Epithelial cell of esophagus (primary cell): ENCODE measurements around the gene RETREG2.
"Not testable (repeated sequence)": the region's sequence is repeated elsewhere in the genome, so short reads cannot be mapped to it uniquely, and the experiment has no call there.

Source experiments
- DNase-seq: peaks from one replicate; pipeline ENCODE4 v3.0.0; 2010; ENCODE audit warnings: low read depth
- H3K4me3 ChIP-seq: 2 replicates; pipeline ENCODE4 v1.5.1; 2011; ENCODE audit warnings: mild to moderate bottlenecking, low read length, control low read depth
- TF ChIP-seq, protein P1 (sequence below): IDR thresholded peaks from 2 replicates; pipeline ENCODE4 v1.5.1; 2011; ENCODE audit warnings: low read depth, mild to moderate bottlenecking, low read length, control low read depth, inconsistent platforms; ENCODE audit not compliant: insufficient read depth; ENCODE audit errors: missing control alignments

RETREG2 gene

DNA sequence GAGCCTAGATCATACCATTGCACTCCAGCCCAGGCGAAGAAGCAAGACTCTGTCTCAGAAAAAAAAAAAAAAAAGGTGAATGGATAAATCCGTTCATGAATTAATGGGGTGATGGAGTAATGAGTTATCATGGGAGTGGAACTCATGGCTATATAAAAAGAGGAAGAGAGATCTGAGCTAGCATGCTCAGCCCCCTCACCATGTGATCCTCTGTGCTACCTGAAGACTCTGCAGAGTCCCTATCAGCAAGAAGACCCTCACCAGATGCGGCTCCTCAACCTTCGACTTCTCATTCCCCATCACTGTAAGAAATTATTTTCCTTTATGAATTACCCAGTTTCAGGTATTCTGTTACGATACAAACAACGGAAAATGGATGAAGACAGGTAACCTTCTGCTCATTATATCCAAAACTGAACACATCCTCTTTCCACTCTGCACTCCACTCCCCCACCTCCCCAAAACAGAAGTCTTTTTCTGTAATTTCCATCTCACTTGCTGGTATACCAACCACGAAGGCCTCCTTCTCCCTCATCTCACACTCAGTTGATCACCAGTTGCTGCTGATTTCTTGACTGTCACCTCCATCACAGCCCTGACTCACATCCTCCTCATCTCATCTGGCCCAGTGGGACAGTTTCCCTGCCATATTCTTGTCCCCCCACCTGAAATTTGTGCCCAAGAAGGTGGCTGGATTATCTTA, 8.8 kb downstream of the RETREG2 start:
- H3K4me3 ChIP-seq: no peak overlapping the region
- TF ChIP-seq, protein P1, sequence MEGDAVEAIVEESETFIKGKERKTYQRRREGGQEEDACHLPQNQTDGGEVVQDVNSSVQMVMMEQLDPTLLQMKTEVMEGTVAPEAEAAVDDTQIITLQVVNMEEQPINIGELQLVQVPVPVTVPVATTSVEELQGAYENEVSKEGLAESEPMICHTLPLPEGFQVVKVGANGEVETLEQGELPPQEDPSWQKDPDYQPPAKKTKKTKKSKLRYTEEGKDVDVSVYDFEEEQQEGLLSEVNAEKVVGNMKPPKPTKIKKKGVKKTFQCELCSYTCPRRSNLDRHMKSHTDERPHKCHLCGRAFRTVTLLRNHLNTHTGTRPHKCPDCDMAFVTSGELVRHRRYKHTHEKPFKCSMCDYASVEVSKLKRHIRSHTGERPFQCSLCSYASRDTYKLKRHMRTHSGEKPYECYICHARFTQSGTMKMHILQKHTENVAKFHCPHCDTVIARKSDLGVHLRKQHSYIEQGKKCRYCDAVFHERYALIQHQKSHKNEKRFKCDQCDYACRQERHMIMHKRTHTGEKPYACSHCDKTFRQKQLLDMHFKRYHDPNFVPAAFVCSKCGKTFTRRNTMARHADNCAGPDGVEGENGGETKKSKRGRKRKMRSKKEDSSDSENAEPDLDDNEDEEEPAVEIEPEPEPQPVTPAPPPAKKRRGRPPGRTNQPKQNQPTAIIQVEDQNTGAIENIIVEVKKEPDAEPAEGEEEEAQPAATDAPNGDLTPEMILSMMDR: no peak
- no peak for DNase-seq

DNA sequence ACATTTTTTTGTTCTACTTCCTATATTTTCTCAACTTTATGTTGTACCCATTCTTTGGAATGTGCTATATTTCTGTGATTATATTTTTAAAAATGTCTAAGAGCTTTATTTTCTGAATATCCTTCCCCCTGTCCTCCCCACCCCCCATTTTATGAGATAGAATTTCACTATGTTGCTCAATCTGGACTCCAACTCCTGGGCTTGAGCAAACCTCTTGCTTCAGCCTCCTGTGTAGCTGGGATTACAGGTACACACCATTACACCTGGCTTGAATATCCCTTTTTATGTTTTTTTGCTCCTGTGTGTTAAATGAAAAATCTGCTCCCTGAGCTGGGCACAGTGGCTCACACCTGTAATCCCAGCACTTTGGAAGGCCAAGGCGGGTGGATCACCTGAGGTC, 19.3 kb downstream of the RETREG2 start:
- TF ChIP-seq, protein P1: no peak
- no peak for DNase-seq
- H3K4me3 ChIP-seq: no peak overlapping the region

DNA sequence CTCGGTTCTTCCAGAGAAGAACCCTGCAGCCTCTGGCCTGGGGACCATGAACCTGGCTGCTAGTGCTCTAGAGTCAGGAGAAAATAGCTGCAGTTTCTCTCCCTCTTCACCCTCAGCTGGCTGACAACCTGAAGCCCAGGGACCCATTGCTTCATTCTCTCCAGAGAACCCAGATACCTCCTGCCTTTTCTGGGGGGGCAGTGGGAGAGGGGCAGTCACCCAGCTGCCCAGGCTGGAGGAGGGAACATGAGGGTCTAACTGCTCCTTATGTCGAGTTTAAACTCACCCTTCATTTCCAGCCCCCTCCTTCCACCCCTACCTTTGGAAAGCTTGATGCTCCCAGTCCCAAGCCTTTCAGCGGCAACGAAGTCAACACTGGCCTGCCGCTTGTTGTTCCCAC, 20.9 kb downstream of the RETREG2 start:
- no peak overlapping the region for H3K4me3 ChIP-seq
- TF ChIP-seq, protein P1: no peak
- DNase-seq: no peak

DNA sequence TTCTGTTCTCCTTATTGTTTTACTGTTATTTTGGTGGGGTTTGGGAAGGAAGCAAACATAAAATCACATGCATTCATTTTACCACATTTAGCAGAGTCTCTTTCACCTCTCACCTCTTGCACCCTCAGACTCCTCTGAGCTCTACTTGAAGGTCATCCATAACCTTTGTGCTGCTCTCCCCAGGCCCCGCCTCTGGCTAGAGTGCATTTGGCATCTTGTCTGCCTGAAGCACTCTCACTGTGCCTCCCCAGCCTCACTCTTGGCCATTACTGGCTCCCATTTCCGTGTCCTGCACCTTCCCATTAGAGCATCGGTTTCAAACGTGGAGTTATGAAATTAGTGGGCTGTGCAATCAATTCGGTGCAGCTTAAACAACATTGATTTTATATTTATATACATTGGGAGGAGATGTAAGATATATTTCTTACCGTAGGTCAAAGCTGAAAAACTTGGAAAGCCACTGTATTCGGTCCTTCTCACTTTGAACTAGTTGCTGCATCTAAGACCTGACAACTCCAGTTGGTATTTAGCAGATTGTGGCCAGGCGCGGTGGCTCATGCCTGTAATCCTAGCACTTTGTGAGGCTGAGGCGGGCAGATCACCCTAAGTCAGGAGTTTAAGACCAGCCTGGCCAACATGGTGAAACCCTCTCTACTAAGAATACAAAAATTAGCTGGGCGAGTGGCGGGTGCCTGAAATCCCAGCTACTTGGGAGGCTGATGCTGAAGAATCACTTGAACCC, 21.6 kb downstream of the RETREG2 start:
- TF ChIP-seq, protein P1: no peak
- DNase-seq: no peak

DNA sequence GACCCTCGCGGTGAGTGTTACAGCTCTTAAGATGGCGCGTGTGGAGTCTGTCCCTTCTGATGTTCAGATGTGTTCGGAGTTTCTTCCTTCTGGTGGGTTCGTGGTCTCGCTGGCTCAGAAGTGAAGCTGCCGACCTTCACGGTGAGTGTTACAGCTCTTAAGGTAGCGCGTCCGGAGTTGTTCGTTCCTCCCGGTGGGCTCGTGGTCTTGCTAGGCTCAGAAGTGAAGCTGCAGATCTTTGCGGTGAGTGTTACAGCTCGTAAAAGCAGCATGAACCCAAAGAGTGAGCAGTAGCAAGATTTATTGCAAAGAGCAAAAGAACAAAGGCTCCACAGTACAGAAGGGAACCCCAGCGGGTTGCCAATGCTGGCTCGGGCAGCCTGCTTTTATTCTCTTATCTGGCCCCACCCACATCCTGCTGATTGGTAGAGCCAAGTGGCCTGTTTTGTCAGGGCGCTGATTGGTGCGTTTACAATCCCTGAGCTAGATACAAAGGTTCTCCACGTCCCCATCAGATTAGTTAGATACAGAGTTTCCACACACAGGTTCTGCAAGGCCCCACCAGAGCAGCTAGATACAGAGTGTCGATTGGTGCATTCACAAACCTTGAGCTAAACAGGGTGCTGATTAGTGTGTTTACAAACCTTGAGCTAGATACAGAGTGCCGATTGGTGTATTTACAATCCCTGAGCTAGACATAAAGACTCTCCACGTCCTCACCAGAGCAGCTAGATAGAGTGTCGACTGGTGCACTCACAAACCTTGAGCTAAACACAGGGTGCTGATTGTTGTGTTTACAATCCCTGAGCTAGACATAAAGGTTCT, 22.6 kb downstream of the RETREG2 start:
- not testable (repeated sequence) for DNase-seq, H3K4me3 ChIP-seq

More for the DNA sequence above, 21.6 kb downstream of the RETREG2 start:
- no peak overlapping the region for H3K4me3 ChIP-seq

DNA sequence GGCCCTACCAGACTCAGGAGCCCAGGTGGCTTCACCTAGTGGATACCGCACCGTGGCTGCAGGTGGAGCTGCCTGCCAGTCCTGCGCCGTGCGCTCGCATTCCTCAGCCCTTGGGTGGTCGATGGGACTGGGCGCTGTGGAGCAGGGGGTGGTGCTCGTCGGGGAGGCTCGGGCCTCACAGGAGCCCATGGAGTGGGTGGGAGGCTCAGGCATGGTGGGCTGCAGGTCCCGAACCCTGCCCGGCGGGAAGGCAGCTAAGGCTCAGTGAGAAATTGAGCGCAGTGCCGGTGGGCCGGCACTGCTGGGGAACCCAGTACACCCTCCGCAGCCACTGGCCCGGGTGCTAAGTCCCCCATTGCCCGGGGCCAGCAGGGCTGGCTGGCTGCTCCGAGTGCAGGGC, 23.3 kb downstream of the RETREG2 start:
- DNase-seq, H3K4me3 ChIP-seq: not testable (repeated sequence)

DNA sequence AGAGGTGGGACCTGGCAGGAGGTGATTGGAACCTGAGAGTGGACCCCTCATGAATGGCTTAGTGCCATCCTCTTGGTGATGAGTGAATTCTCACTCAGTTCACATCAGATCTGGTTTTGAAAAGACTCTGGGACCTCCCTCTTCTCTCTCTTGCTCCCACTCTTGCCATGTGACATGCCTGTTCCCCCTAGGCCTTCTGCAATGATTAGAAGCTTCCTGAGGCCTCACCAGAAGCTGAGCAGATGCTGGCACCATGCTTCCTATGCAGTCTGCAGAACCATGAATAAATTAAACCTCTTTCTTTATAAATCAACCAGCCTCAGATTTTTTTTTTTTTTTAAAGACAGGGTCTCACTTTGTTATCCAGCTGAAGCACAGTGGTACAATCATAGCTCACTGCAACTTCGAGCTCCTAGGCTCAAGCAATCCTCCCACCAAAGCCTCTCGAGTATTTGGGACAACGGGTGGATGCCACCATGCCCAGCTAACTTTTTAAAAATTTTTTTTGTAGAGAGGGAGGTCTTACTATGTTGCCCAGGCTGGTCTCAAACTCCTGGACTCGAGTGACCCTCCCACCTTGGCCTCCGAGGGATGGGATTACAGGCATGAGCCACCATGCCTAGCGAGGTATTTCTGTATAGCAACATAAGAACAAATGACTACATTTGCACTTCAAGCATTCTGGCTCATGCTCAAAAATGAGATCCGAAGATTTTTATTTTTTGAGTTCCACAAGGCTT, 26.5 kb downstream of the RETREG2 start:
- TF ChIP-seq, protein P1: no peak
- no peak for DNase-seq
- no peak overlapping the region for H3K4me3 ChIP-seq
